ENCODE data around the gene BIN1. TPM values are rescaled to one million over a fixed set of nuclear protein-coding genes. Genes with fewer than 3 reads are reported as not detected.

The BIN1 gene
- total RNA-seq, 1 experiment from 2014 or later = 76.5 TPM

DNA sequence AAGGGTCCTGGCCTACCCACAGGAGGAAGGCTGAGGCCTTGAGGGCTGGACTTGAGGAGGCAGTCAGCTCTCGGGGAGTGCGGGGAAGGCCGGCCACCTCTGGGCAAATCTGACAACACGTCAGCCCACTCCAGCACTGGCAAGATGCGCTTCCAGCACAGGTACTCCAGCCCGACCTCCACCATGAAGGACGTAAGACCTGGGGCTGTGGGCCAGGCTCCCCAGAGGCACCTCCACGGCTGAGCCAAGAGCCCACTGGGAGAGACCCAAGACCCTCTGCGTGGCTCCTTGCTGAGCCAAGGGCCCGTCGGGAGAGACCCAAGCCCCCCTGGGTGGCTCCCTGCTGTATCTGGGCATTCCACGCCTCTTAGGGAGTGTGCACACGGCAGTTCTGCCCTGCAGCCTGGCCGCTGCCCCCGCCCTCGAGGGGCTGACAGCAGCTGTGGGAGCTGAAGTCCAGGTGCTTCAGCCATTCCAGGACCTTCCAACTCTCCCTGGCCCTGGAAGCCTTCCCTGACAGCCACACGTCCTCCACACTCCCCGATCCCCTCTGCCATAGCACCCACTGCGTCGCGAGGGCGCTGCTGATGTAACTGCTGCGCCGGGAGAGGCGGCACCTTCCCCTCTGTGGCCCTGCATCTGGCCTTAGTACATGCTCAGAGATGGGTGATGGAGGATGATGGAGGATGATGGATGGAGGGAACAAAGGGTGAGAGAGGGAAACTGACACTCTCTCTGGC lies 50.2 kb downstream of the BIN1 start:
- Histone ChIP-seq H3K36me3 (peaks cover 20% of the 10 kb centered on the region), H3K9me3 (replicated peaks) (no peaks in the 10 kb centered on the region), H3K4me1 (replicated peaks) (no peaks in the 10 kb centered on the region), H3K27ac (no peak overlapping the region), H3K4me3 (no peak overlapping the region), H3K27me3 (replicated peaks) (no peaks in the 10 kb centered on the region)
- DNase-seq (ENCODE audit: low read depth in 1 of 2, low spot score in 2 of 2) = no peak

DNA sequence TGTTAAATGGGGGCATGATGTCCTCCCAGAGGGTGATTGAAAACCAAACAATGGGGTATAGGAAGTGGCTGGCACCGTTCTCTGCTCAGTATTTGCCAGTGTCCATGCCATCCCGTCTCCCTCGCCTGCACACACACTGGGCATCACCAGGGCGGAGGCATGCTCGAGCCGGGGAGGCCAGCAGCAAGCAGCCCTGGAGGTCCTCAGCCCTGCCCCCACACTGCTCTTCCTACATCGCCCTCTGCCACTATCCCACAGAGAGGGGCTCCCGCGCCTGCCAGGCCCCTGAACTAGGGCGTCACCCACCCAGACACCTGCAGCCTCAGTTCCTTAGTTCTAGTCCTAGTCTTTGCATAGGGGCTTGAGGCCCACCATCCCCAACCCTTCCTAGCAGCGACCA lies 50.9 kb downstream of the BIN1 start:
- H3K9me3 ChIP-seq (replicated peaks) = no peaks in the 10 kb centered on the region
- H3K27ac ChIP-seq = no peak overlapping the region
- no peak overlapping the region for H3K4me3 ChIP-seq
- DNase-seq (ENCODE audit: low read depth in 1 of 2, low spot score in 2 of 2) = no peak
- no peaks in the 10 kb centered on the region for H3K27me3 ChIP-seq (replicated peaks)
- H3K36me3 ChIP-seq = peaks cover 20% of the 10 kb centered on the region
- H3K4me1 ChIP-seq (replicated peaks) = no peaks in the 10 kb centered on the region

DNA sequence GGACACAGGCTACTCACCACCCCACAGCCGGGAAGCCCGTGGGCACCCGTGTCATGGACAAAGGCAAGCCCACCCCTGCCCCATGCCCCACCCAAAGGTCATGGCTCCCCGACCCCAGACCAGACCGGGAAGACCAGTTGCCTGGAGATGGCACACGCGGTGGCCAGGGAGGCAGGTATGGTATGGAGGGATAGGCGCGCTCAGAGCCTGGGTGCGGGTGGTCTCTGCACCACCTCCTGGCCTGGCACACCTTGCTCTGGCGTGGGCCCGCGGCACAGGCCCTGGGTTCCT lies 51.2 kb downstream of the BIN1 start:
- no peaks in the 10 kb centered on the region for H3K9me3 ChIP-seq (replicated peaks)
- no peak overlapping the region for H3K27ac ChIP-seq
- DNase-seq (ENCODE audit: low read depth in 1 of 2, low spot score in 2 of 2) = no peak
- no peak overlapping the region for H3K4me3 ChIP-seq
- no peaks in the 10 kb centered on the region for H3K27me3 ChIP-seq (replicated peaks)
- H3K36me3 ChIP-seq = peaks cover 20% of the 10 kb centered on the region
- no peaks in the 10 kb centered on the region for H3K4me1 ChIP-seq (replicated peaks)

DNA sequence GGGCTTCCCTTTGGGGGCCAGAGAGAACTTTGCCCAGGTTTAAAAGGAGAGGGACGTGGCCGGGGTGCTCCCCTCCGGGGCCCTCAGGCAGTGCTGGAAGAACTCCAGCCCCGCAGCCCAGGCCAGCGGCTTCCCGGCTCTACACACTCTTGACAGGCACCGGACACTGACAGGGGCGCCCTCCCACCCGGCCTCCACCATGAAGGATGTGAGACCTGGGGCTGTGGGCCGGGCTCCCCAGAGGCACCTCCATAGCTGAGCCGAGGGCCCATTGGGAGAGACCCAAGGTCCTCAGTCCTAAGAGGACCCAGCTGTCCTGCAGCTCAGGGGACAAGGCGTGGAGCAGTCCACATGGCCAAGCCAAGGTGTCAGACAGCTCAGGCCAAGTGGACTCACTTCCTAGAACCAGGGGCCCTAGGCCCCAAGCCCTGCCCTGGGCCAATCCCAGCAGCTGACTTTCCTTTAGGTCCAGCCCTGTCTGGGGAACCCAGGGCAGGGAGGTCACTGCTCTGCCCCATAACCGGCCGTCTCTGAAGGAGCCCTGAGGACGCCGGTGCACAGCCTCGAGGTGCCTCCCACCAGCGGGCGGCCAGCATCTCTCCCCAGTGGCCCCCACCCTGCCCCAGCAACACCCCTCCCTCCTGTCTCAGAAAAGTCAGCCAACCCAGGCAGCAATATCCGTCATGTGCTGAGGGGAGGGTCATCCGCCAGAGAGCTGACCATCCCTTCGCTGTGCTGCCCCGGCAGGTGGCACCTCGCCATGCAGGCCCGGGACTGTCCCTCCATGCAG lies 51.8 kb downstream of the BIN1 start:
- Histone ChIP-seq H3K27ac (no peak overlapping the region), H3K9me3 (replicated peaks) (no peaks in the 10 kb centered on the region), H3K4me3 (no peak overlapping the region), H3K27me3 (replicated peaks) (no peaks in the 10 kb centered on the region), H3K4me1 (replicated peaks) (no peaks in the 10 kb centered on the region), H3K36me3 (peaks cover 15% of the 10 kb centered on the region)
- no peak for DNase-seq (ENCODE audit: low read depth in 1 of 2, low spot score in 2 of 2)

DNA sequence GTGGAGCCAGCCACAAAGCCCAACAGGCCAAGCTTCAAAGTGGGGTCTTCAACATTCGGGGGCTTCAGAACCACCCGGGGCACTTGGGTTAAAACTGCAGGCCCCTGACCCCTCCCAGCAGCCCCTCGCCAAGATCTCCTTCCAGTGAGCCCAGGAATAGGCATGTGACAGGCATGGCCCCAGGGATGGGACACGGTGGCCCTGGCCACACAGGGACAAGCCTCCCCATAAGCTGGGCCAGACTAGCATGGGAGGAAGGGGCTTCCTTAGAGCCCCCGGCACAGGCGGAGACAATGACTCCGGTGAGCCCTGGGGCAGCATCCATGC lies 52.4 kb downstream of the BIN1 start:
- Histone ChIP-seq H3K27me3 (replicated peaks) (no peaks in the 10 kb centered on the region), H3K36me3 (peaks cover 11% of the 10 kb centered on the region), H3K9me3 (replicated peaks) (no peaks in the 10 kb centered on the region), H3K27ac (no peak overlapping the region), H3K4me3 (no peak overlapping the region), H3K4me1 (replicated peaks) (no peaks in the 10 kb centered on the region)
- no peak for DNase-seq (ENCODE audit: low read depth in 1 of 2, low spot score in 2 of 2)

DNA sequence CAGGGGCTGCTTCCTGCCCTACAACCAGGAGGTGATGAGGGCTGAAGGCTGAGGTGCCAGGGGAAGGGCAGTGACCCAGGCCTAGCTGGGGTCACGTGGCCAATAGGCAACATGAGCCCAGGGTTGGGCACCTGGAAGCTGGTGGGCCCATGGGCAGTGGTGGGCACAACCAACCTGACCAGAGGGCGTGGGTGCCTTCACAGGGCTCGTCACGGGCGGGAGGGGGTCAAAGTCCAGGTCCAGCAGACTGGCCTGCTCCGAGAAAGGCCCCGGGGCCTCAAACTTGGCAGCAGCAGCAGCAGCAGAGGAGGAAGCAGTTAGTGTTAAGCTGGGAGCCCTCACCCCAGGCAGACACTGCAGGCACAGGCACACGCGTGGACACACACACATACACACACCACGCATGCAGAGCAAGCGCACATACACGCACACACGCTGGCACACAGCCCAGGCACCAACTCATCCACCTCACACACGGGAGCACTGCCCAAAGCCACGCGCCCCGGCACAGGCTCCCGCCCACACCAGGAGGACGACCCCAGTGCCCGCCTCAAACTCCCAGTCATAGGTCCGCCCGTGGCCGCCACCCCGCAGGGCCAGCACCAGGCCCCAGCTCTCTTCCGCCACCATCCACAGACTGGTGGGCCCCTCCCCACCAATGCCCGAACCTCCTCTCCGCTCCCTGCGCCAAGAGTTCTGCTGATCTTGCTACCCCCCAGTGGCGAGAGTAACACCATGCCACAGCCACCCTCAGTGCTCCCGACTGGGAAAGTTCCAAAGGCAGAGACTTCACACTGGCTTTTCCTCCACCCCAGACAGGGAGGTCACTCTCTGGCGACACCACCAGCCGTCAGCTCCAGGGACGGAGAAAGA lies 53.0 kb downstream of the BIN1 start:
- DNase-seq (ENCODE audit: low read depth in 1 of 2, low spot score in 2 of 2) = no peak
- Histone ChIP-seq H3K36me3 (peaks cover 14% of the 10 kb centered on the region), H3K27me3 (replicated peaks) (no peaks in the 10 kb centered on the region), H3K4me3 (no peak overlapping the region), H3K9me3 (replicated peaks) (no peaks in the 10 kb centered on the region), H3K27ac (no peak overlapping the region), H3K4me1 (replicated peaks) (no peaks in the 10 kb centered on the region)

DNA sequence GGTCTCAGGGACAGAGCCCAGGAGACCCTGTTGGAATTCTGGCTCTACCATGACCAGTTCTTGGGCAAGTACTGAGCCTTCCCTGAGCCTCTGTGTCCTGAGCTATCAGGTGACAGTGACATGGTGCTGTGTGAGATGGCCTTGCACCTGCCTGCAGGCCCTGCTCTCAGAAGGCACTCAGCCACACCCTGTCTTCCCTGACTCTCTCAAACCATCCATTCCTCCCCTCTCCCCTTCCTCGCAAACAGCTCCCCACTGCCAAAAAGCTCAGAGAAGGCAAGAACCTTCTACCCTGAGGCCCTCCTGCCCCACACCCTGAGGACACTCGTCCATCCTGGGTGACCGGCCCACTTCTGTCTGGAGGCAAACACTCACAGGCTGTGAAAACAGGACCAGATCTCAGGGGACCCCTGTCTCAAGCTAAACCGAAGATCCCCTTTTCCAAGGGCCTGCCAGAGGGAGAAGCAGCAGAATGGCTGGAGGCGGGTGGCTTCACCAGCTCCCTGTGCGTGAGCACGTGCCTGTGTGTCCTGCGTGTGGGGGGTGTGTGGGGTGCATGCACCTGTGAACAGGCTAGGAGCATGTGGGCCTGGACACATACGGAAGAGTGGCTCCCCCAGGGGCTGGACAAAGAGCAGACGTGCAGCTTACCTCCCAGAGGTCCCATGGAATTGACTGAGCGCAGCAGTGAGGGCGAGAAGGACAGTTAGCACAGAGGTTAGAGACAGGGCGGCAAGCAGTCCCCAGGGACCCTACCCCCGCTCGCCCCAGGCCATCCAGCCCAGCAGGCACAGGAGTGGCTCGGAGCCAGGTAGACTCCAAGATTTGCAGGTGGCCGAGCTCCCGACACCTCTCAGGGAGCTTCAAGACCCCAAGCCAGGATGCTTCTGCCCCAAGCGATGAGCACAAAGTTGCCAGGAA lies 53.9 kb downstream of the BIN1 start:
- Histone ChIP-seq H3K9me3 (replicated peaks) (no peaks in the 10 kb centered on the region), H3K4me3 (no peak overlapping the region), H3K4me1 (replicated peaks) (no peaks in the 10 kb centered on the region), H3K27ac (no peak overlapping the region), H3K36me3 (peaks cover 19% of the 10 kb centered on the region), H3K27me3 (replicated peaks) (no peaks in the 10 kb centered on the region)
- DNase-seq (ENCODE audit: low read depth in 1 of 2, low spot score in 2 of 2) = no peak

DNA sequence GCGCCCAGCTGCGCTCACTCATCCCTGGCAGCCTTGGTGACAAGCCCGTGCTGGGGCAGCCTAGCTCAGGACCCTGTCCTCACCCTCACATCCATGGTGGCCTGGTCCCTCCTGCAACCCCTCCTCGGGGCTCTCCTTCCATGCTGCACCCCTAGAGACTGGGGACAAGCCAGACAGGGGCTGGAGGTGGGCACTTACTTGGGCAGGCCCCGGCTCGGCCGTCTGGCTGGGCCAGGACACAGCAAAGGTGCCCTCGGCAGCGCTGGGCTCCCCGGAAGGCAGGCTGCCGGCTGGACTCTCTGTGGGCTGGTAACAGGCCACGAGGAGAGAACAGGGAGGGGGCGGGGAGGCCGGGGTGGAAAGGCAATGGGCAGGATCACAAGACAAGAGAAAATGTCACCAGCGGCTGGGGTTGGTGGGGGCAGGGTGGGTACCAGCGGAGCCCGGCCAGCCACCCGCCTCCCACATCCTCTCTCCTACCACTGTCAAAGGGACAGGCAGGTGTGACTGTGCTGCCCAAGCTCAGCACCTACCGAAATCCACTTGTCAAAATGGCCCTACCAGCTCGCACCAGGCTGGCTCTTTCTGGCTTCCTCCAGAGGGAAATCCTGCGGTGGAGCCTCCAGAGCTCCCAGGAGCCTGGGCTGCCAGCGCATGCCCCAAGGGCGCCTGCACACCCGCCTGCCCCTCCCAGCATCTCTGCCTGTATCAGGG lies 54.7 kb downstream of the BIN1 start:
- H3K36me3 ChIP-seq = peaks cover 19% of the 10 kb centered on the region
- H3K4me1 ChIP-seq (replicated peaks) = no peaks in the 10 kb centered on the region
- H3K4me3 ChIP-seq = no peak overlapping the region
- H3K9me3 ChIP-seq (replicated peaks) = no peaks in the 10 kb centered on the region
- H3K27me3 ChIP-seq (replicated peaks) = no peaks in the 10 kb centered on the region
- no peak for DNase-seq (ENCODE audit: low read depth in 1 of 2, low spot score in 2 of 2)
- no peak overlapping the region for H3K27ac ChIP-seq

DNA sequence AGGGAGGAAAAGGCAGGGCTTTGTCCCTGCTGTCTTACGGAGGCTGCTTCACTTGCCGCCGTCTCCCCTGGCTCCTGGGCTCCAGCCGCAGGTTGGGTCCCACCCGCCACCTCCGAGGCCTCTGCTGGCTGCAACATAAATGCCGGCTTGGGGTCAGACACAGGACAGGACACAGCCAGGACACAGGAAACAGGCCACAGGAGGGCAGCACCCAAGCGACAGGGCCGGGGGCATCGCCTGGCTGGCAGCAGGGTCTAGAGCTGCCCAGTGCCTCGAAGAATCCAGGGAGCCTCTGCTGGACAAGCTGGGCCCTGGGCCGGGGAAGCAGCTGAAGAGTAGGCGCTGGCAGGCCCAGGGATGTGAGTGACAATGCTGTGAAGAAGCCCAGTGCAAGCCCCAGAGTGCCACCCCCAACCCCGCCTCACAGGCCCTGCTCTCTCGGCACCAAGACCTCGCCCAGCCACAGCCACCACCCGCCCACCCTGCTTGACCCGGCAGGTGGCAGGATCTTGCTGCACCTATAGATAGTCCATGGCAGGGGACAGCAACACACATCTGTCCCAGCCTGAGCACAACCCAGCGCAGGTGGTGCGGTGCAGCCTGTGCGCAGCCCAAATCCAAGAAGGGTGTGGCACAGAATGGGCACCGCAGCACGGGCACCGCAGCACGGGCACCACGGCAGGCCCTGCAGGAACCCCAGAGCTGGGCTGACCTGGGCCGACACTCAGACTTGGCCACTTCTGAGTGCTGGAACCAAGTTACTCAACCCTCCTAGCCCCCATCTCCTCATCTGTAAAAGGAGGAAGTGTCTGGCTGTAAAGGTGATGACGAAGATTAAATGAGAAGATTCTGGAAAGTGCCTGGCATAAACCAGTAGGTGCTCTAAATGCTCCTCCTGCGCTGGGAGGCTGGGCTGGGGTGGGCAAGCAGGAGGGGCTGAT lies 55.6 kb downstream of the BIN1 start:
- Histone ChIP-seq H3K4me3 (no peak overlapping the region), H3K27ac (no peak overlapping the region), H3K9me3 (replicated peaks) (no peaks in the 10 kb centered on the region), H3K27me3 (replicated peaks) (no peaks in the 10 kb centered on the region), H3K36me3 (peaks cover 19% of the 10 kb centered on the region), H3K4me1 (replicated peaks) (no peaks in the 10 kb centered on the region)
- DNase-seq (ENCODE audit: low read depth in 1 of 2, low spot score in 2 of 2) = no peak

DNA sequence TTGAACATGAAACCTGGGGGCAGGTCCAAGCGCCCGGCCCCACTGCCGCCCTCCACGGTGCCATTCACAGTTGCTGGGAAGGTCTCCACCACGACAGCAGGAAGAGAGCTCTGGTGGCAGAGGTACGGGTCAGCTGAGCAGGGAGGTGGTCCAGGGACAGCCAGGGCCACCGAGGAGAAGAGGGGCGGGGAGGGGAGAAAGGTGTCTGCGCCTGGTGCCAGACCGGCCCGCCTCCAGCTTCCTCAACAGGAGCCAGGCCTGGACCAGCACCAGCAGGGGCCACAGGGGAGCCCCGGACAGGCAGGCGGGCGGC lies 56.2 kb downstream of the BIN1 start:
- no peak for DNase-seq (ENCODE audit: low read depth in 1 of 2, low spot score in 2 of 2)
- H3K4me1 ChIP-seq (replicated peaks) = no peaks in the 10 kb centered on the region
- no peak overlapping the region for H3K27ac ChIP-seq
- no peaks in the 10 kb centered on the region for H3K9me3 ChIP-seq (replicated peaks)
- H3K36me3 ChIP-seq = peaks cover 19% of the 10 kb centered on the region
- H3K4me3 ChIP-seq = no peak overlapping the region
- H3K27me3 ChIP-seq (replicated peaks) = no peaks in the 10 kb centered on the region

DNA sequence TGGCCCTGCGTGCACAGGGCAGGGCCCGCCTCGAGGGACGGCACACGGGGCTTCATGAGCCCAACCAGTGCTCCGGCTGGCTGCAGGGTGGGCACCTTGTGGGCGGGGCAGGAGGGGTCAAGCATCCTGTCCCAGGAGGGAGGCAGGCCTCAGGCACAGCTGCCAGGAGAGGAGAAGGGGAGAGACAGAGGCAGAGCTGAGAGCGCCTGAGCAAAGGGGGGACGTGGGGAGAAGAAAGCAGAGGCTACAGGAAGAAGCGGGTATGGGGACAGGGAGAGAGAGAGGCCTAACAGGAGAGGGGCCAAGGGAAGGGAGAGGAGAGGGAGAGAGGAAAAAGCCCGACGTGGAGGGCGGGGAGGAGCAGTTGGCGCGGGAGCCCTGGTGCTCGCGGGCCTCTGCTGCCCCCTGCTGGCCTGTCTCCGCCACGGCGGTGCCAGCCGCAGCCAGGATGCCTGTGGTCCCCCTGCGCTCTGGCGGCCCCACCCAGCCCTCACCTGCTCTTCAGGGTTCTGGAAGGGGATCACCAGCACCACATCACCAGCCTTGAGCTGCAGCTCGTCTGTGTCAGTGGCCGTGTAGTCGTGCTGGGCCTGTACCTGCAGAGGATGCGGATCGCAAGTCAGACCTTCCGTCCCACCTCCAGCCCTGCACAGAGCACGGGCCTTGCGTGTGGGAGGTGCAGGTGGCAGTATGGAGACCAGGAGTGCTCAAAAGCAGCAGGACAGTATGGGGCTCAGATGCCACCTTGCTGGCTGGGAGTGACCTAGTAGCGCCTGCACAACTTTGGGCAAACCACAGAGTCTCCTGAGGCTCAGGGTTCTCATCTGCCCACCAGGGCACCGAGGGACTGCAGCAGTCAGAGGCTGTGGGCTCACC lies 56.8 kb downstream of the BIN1 start:
- Histone ChIP-seq H3K27me3 (replicated peaks) (no peaks in the 10 kb centered on the region), H3K4me3 (no peak overlapping the region), H3K27ac (no peak overlapping the region), H3K36me3 (peaks cover 19% of the 10 kb centered on the region), H3K9me3 (replicated peaks) (no peaks in the 10 kb centered on the region), H3K4me1 (replicated peaks) (no peaks in the 10 kb centered on the region)
- DNase-seq (ENCODE audit: low read depth in 1 of 2, low spot score in 2 of 2) = peak; percentile 49 to 72

Measured in SJSA1 (cell line).